Caco-2 (cell line): ENCODE measurements around the gene IQGAP1. TPM values are rescaled to one million over a fixed set of nuclear protein-coding genes. Genes with fewer than 3 reads are reported as not detected.

ENCODE experiments used
- BruUV-seq: library from RNA; stranded (reverse); fragments of 400-500 nt; replicated peaks from 2 replicates; lab custom pipeline; 2021; lab: Mats Ljungman, UMichigan
- CTCF ChIA-PET: fragments of 300-600 bp; sonication (Branson Sonifier 250); formaldehyde crosslinking; loops from one replicate; lab custom pipeline; 2022; ENCODE audit warnings: antibody characterized with exemption; lab: Charles Lee
- POLR2A ChIA-PET: fragments of 300-600 bp; sonication (Branson Sonifier 250); formaldehyde crosslinking; loops from one replicate; lab custom pipeline; 2022; ENCODE audit warnings: antibody characterized with exemption; lab: Charles Lee
- DNase-seq, 2 experiments: peaks; one replicate each; pipeline versions ENCODE4 v3.0.0 to v3.0.0-alpha.2; 2020 to 2022
- H3K27me3 ChIP-seq: replicated peaks from 2 replicates; pipeline ENCODE4 v1.6.0; 2011; ENCODE audit warnings: low read length; ENCODE audit not compliant: control insufficient read depth, insufficient read depth
- H3K36me3 ChIP-seq: 2 replicates; pipeline ENCODE4 v1.5.1; 2011; ENCODE audit warnings: low read length; ENCODE audit not compliant: control insufficient read depth, insufficient read depth
- H3K4me1 ChIP-seq: fragments of 250-450 bp; sonication (Bioruptor Pico); 2 replicates; pipeline ENCODE4 v1.5.1; 2020; ENCODE audit warnings: mild to moderate bottlenecking
- H3K4me3 ChIP-seq: 2 replicates; pipeline ENCODE4 v1.5.1; 2011; ENCODE audit warnings: low read depth, mild to moderate bottlenecking, control low read depth, low read length
- H3K9me3 ChIP-seq: fragments of 250-450 bp; sonication (Bioruptor Pico); 2 replicates; pipeline ENCODE4 v1.5.1; 2020; ENCODE audit warnings: mild to moderate bottlenecking, moderate library complexity
- H3K27ac Mint-ChIP-seq: one replicate; pipeline ENCODE4 v1.8.0; 2022; ENCODE audit warnings: mixed read lengths; ENCODE audit not compliant: unreplicated experiment
- H3K27me3 Mint-ChIP-seq: one replicate; pipeline ENCODE4 v1.8.0; 2022; ENCODE audit warnings: mixed read lengths; ENCODE audit not compliant: insufficient read depth, unreplicated experiment
- H3K36me3 Mint-ChIP-seq: one replicate; pipeline ENCODE4 v1.8.0; 2022; ENCODE audit warnings: mild to moderate bottlenecking, mixed read lengths; ENCODE audit not compliant: insufficient read depth, unreplicated experiment
- H3K4me1 Mint-ChIP-seq: one replicate; pipeline ENCODE4 v1.8.0; 2022; ENCODE audit warnings: low read depth, mixed read lengths; ENCODE audit not compliant: unreplicated experiment
- H3K4me3 Mint-ChIP-seq: one replicate; pipeline ENCODE4 v1.8.0; 2022; ENCODE audit warnings: mild to moderate bottlenecking, moderate library complexity, mixed read lengths; ENCODE audit not compliant: unreplicated experiment
- H3K9me3 Mint-ChIP-seq: one replicate; pipeline ENCODE4 v1.8.0; 2022; ENCODE audit warnings: mixed read lengths; ENCODE audit not compliant: unreplicated experiment
- CTCF ChIP-seq, 2 experiments: fragments of 200-600 bp in 1 of 2; IDR thresholded peaks; 1 replicate in 1 of 2; 2 replicates in 1 of 2; pipeline versions ENCODE4 v1.5.1 to v1.8.0; 2011 to 2022; ENCODE audit warnings: antibody characterized with exemption in 1 of 2, control low read depth in 1 of 2, inconsistent platforms in 1 of 2, low read depth in 1 of 2, low read length in 1 of 2, mild to moderate bottlenecking in 1 of 2, moderate library complexity in 1 of 2; ENCODE audit not compliant: insufficient read depth in 1 of 2, severe bottlenecking in 1 of 2, unreplicated experiment in 1 of 2
- intact Hi-C: fragments of 100-400 bp; cut with micrococcal nuclease; formaldehyde crosslinking; loops from one replicate; pipeline ENCODE4 v1.10.0; 2022; ENCODE audit not compliant: unreplicated experiment
- total RNA-seq: library from RNA; stranded (reverse); gene quantifications from 2 replicates; pipeline ENCODE4 v1.2.3, GENCODE V29; 2022

The IQGAP1 gene
- total RNA-seq, 1 experiment from 2014 or later: 142 TPM

- peaks cover 56% of the 10 kb centered on the region for H3K36me3 Mint-ChIP-seq
- TF ChIP-seq CTCF (IDR thresholded peaks at IDR 0.05; ENCODE audit: insufficient read depth in 1 of 2, low read depth in 1 of 2, low read length in 1 of 2, severe bottlenecking in 1 of 2, unreplicated experiment in 1 of 2): no peak
These were observed 8.3 kb downstream of the IQGAP1 start for GRCh38 chr15:90396321-90396720.

GRCh38 chr15:90400005-90400758 lies 12.1 kb downstream of the IQGAP1 start:
- intact Hi-C loops: no loop called here
- no peaks in the 10 kb centered on the region for H3K36me3 ChIP-seq
- no peak for DNase-seq
- Mint-ChIP-seq H3K4me1 (peaks cover 39% of the 10 kb centered on the region), H3K27ac (peak overlapping the region; percentile 96), H3K36me3 (peaks cover 20% of the 10 kb centered on the region), H3K9me3 (no peaks in the 10 kb centered on the region), H3K27me3 (no peaks in the 10 kb centered on the region), H3K4me3 (peak overlapping the region; percentile 33)
- H3K4me1 ChIP-seq: peaks cover 41% of the 10 kb centered on the region
- no peak overlapping the region for H3K4me3 ChIP-seq
- no peaks in the 10 kb centered on the region for H3K9me3 ChIP-seq
- CTCF ChIA-PET: no interaction called here
- BruUV-seq: TSS peak; percentile 50
- no peak for TF ChIP-seq CTCF (IDR thresholded peaks at IDR 0.05; ENCODE audit: insufficient read depth in 1 of 2, low read depth in 1 of 2, low read length in 1 of 2, severe bottlenecking in 1 of 2, unreplicated experiment in 1 of 2)
- POLR2A ChIA-PET: interaction anchor here (1.6 to 3.1 kb wide), 2 partner anchors 12 to 13 kb away, joined by 7 to 19 read pairs; partner anchors contain the start of gene IQGAP1
- H3K27me3 ChIP-seq: no peaks in the 10 kb centered on the region

More at GRCh38 chr15:90396321-90396720, 8.3 kb downstream of the IQGAP1 start:
- BruUV-seq: no TSS peak
- Histone ChIP-seq H3K36me3 (no peaks in the 10 kb centered on the region; the same call in 1 of the 2 replicates), H3K27me3 (no peaks in the 10 kb centered on the region), H3K4me1 (peaks cover 45% of the 10 kb centered on the region), H3K4me3 (no peak overlapping the region), H3K9me3 (no peaks in the 10 kb centered on the region)
- Mint-ChIP-seq H3K27me3 (no peaks in the 10 kb centered on the region), H3K9me3 (no peaks in the 10 kb centered on the region), H3K4me3 (no peak overlapping the region), H3K27ac (no peak overlapping the region), H3K4me1 (peaks cover 50% of the 10 kb centered on the region)
- intact Hi-C loops: no loop called here
- POLR2A ChIA-PET: no interaction called here
- CTCF ChIA-PET: no interaction called here
- no peak for DNase-seq

- Histone ChIP-seq H3K36me3 (no peaks in the 10 kb centered on the region), H3K9me3 (no peaks in the 10 kb centered on the region), H3K4me1 (peaks cover 41% of the 10 kb centered on the region), H3K4me3 (no peak overlapping the region), H3K27me3 (no peaks in the 10 kb centered on the region)
- no peaks in the 10 kb centered on the region for H3K9me3 Mint-ChIP-seq
- CTCF ChIA-PET: interaction anchor here (1.4 kb wide), 1 partner anchor 13 kb away, joined by 12 read pairs; the partner anchor contains the start of gene IQGAP1
- intact Hi-C loops: loop anchor here (1.0 kb wide), 1 partner anchor 11 kb away; no protein-coding TSS in a partner anchor
- no peak for TF ChIP-seq CTCF (IDR thresholded peaks at IDR 0.05; ENCODE audit: insufficient read depth in 1 of 2, low read depth in 1 of 2, low read length in 1 of 2, severe bottlenecking in 1 of 2, unreplicated experiment in 1 of 2)
- POLR2A ChIA-PET: interaction anchor here (1.4 to 3.1 kb wide), 3 partner anchors 12 to 13 kb away, joined by 3 to 19 read pairs (median 7); partner anchors contain the start of gene IQGAP1
- H3K27me3 Mint-ChIP-seq: no peaks in the 10 kb centered on the region
- H3K4me1 Mint-ChIP-seq: peaks cover 33% of the 10 kb centered on the region
- peak overlapping the region; percentile 33 for H3K4me3 Mint-ChIP-seq
- DNase-seq: peak; percentile 80 to 84
- no TSS peak for BruUV-seq
- H3K36me3 Mint-ChIP-seq: peaks cover 16% of the 10 kb centered on the region
- peak overlapping the region; percentile 96 for H3K27ac Mint-ChIP-seq
These were observed 12.8 kb downstream of the IQGAP1 start for GRCh38 chr15:90400759-90401314.
